Non-pigmented ciliary epithelial cell (primary cell): Measurements from ENCODE around the gene CRYZL1.
"Not testable (repeated sequence)": the region's sequence is repeated elsewhere in the genome, so short reads cannot be mapped to it uniquely, and the experiment has no call there.

ENCODE experiments used
- DNase-seq: peaks from one replicate; pipeline ENCODE4 v3.0.0-alpha.2; 2010; ENCODE audit warnings: low read depth

CRYZL1 gene

DNA sequence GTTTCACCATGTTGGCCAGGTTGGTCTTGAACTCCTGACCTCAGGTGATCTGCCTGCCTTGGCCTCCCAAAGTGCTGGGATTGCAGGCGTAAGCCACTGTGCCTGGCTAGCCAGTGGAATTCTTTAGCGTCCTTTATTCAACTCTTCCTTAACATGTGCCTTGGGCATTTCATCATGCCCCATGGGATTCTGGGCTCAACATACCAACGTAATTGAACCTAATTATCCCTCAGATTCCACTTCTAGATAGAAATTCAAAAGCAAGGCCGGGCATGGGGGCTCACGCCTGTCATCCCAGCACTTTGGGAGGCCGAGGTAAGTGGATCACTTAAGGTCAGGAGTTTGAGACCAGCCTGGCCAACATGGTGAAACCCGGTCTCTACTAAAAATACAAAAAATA, 15.4 kb downstream of the CRYZL1 start:
- DNase-seq, result not testable (repeated sequence)

GRCh38 chr21:33622253-33622652, 19.3 kb downstream of the CRYZL1 start:
- DNase-seq, result no peak

- DNase-seq, result no peak
These were observed 21.8 kb downstream of the CRYZL1 start for GRCh38 chr21:33619726-33620125.

DNA sequence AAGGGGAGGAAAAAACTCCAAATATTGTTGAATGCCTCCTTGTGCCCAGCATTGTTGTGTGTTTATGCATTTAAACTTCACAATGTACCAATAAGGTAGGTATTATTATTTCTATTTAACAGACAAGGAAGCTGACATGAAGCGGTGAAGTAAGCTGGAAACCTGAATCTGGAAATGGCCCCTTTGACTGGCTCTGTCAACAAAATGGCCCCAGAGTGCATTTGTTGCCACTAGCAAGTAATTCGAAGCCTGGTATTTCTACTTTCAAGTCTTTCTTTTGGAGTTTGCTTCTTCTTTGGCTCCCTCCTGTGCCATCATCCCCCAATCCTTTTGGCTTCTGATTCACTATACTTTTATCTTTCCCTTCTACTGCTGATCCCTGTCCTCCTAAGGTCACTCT, 23.1 kb downstream of the CRYZL1 start:
- DNase-seq, result no peak

- not testable (repeated sequence) for DNase-seq
These were observed 24.0 kb downstream of the CRYZL1 start for GRCh38 chr21:33617565-33617964.

DNA sequence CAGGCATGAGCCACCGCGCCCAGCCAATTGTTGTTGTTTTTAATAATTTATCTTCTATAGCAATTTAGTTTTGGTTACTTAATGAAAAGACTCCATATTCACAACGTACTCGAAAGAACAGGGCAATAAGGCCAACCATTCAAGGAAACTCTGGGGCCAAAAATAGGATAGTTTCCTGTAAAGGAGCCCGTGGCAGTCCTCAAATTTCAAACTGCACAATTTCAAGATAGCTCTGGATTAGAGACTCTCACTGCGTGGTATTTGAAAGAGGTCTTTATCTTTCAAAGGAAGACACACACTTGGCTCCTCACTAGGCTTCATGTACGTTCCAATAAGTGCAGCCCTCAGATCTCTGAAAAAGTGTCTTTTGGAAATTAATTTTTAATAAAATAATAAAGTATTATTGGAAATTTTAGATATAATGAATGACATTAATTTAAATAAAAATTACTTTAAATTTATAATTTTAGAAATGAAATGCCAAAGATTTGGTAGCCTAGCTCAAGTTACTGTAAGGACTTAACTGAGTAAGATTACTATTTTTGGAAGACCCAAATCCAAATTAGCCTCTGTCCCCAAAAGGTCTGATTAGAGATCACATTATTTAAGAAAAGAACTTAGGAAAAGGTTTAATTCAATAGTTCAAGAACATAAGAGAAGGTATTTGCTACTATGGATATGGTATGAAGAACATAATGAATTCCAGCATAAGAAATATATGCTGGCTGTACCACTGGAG, 30.4 kb downstream of the CRYZL1 start:
- no peak for DNase-seq

- DNase-seq, result peak; percentile 18
These were observed 33.0 kb downstream of the CRYZL1 start for GRCh38 chr21:33608559-33608958.

DNA sequence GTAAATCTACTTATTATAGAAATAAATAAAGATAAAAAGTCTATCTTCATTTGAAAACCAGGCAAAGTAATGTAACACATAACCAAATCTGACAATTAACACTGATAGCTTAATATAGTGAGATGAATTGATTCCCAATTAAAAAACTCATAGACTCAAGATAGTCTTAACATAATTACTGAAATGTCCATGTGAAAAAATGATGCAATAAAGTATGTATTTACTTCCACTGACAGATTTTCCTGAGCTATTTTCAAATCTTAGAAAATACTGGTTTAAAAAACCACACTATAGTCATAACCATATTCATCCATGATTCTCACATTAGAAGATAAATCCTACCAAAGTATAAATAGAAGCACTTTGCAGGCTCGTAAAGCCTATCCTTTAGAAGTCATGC, 43.5 kb downstream of the CRYZL1 start:
- DNase-seq, result no peak

- no peak for DNase-seq
These were observed 52.8 kb downstream of the CRYZL1 start, which contains the start of gene DONSON for GRCh38 chr21:33588485-33589335. TSS of gene DONSON (minus strand) at chr21:33588684. CDS start at chr21:33588641, 43 bp downstream.

- no peak for DNase-seq
These were observed 53.6 kb downstream of the CRYZL1 start for GRCh38 chr21:33587792-33588484.

- no peak for DNase-seq
These were observed 54.6 kb downstream of the CRYZL1 start for GRCh38 chr21:33586927-33587326.

GRCh38 chr21:33584455-33584854, 57.1 kb downstream of the CRYZL1 start:
- no peak for DNase-seq

- no peak for DNase-seq
These were observed 62.5 kb downstream of the CRYZL1 start for GRCh38 chr21:33578959-33579542.

- DNase-seq, result no peak
These were observed 63.3 kb downstream of the CRYZL1 start for GRCh38 chr21:33578214-33578613.

DNA sequence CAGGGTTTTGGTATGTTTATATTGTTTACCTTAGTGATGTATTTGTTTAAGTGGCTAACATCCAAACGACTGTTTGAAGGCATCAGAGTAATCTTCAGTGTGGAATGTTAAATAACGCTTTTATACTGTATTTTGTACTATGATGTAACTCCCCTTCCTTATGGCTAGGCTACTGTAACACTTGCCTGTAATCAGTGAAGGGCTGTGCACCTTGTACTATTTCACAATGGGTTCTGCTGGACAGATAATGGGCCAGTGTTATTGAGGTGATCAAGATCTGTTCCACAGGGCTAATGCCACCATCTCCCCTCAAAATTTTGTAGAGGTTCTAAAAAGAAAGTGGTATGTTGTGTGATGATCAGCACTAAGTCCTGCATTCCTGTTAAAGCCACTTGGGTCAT, 64.8 kb downstream of the CRYZL1 start:
- not testable (repeated sequence) for DNase-seq

GRCh38 chr21:33572350-33572749, 69.2 kb downstream of the CRYZL1 start:
- no peak for DNase-seq

DNA sequence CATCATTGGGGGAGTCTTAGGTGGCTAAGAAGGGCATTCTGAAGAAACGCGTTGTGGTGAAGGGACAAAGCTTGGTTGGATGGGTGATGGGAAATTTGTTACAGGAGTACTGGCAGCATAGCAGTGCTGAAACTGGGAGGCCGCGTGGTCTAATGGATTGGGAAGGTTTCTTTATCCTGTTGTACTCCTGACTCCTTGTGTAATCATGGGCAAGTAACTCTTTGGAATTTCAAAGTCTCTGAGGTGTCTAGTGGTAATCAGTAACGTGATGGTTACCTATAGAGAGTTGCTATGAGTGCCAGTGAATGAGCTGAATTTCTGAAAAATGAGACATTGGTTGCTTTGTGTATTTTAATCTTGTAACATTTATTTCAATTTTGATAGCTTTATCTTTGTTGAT, 71.5 kb downstream of the CRYZL1 start:
- DNase-seq, result no peak

DNA sequence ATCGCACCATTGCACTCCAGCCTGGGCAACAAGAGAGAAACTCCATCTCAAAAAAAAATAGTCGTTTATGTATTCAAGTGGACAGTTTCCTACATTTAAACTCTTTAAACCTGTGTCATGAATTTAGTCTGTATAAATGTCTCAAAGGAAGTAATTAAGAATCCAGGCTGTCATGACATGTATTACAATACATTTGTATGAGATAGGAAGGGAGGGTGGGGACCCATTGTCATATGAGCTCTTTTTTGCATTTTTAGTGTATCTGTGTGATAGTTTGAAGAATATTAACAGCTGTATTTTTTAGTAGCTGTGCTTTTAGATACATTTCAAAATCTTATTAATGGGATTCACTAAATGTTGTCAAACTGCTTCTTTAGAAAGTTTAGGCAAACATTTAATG, 73.1 kb downstream of the CRYZL1 start:
- no peak for DNase-seq

DNA sequence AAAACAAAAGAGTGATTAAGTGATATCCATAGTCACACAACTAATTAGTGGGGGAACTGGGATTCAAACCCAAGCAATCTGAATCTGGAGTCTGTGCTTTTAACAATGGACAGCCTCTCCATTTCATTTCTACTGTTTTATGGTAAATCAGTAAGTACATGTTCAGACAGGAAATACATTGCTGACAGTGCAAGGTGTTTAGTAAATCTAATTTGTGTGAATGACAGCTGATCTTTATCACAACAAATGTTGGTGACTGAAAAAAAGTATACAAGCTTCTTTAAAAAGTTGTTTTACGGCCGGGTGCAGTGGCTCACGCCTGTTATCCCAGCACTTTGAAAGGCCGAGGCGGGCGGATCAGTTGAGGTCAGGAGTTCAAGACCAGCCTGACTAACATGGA, 73.6 kb downstream of the CRYZL1 start:
- DNase-seq, result no peak

DNA sequence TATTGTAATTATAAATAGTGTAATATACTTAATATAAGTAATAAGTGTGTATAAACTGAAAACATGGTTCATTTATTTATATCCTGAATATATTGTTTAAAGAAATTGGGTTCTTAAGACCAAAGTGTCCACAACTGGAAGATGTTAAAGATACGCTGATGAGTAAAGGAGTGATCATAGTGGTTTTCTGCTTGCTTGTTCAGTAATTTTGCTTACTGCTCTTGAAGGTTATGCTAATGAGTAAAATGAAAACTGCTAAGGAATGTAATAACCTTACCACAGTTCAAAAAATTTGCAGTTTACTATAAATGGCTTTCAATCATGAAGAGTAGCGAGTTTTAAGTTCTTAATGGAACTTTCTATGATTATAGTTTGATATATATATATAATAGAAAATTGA, 75.0 kb downstream of the CRYZL1 start:
- DNase-seq, result no peak

GRCh38 chr21:33562389-33562788, 79.2 kb downstream of the CRYZL1 start:
- DNase-seq, result no peak

DNA sequence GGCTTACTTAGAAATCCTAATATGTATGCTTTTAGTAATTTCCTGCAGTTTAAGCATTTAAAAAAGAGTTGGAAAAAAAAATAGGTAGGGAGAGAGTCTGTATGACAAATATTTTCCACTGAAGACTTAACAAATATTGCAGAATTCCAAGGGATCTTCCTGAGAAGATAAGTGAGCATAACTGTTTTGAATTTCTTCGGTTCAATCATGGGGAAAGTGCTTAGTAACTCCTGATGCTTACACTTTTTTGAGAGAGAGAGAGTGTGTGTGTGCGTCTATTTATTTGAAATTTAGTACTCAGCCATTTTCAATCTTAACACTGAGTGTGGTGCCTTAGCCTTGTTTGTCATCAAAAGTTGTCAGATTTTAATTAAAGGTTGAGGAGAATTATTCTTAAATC, 80.2 kb downstream of the CRYZL1 start:
- no peak for DNase-seq
